H9 (cell line): Measurements from ENCODE around the gene CYP2D6. TPM values are rescaled to one million over a fixed set of nuclear protein-coding genes. Genes with fewer than 3 reads are reported as not detected.

ENCODE experiments used
- DNase-seq: peaks from one replicate; pipeline ENCODE4 v3.0.0-alpha.2; 2017
- H2AFZ ChIP-seq: one replicate; pipeline ENCODE4 v1.6.1; 2013; ENCODE audit warnings: mild to moderate bottlenecking, low read length, control low read depth, moderate library complexity
- H2AK5ac ChIP-seq: 2 replicates; pipeline ENCODE4 v1.6.1; 2013; ENCODE audit warnings: low read length, control low read depth, mixed read lengths; ENCODE audit not compliant: insufficient read length
- H2BK120ac ChIP-seq: one replicate; pipeline ENCODE4 v1.6.1; 2013; ENCODE audit warnings: low read depth, mild to moderate bottlenecking, low read length, control low read depth, inconsistent platforms; ENCODE audit not compliant: poor library complexity, severe bottlenecking
- H2BK12ac ChIP-seq: 2 replicates; pipeline ENCODE4 v1.6.1; 2013; ENCODE audit warnings: low read length, control low read depth, mixed read lengths, low read depth; ENCODE audit not compliant: insufficient read length
- H2BK15ac ChIP-seq: 2 replicates; pipeline ENCODE4 v1.6.1; 2013; ENCODE audit warnings: low read depth, low read length, control low read depth
- H2BK20ac ChIP-seq: one replicate; pipeline ENCODE4 v1.6.1; 2013; ENCODE audit warnings: low read depth, mild to moderate bottlenecking, low read length, control low read depth, inconsistent platforms; ENCODE audit not compliant: poor library complexity, severe bottlenecking
- H2BK5ac ChIP-seq: 2 replicates; pipeline ENCODE4 v1.6.1; 2013; ENCODE audit warnings: low read length, control low read depth, mixed read lengths; ENCODE audit not compliant: insufficient read length
- H3K14ac ChIP-seq: 2 replicates; pipeline ENCODE4 v1.6.1; 2013; ENCODE audit warnings: low read length, control low read depth; ENCODE audit not compliant: insufficient read depth
- H3K18ac ChIP-seq: 2 replicates; pipeline ENCODE4 v1.6.1; 2013; ENCODE audit warnings: low read depth, mild to moderate bottlenecking, mixed read lengths, low read length, control low read depth; ENCODE audit not compliant: insufficient read length
- H3K23ac ChIP-seq: 2 replicates; pipeline ENCODE4 v1.6.1; 2013; ENCODE audit warnings: low read length, control low read depth, mixed read lengths, low read depth; ENCODE audit not compliant: insufficient read length
- H3K23me2 ChIP-seq: 2 replicates; pipeline ENCODE4 v1.6.1; 2013; ENCODE audit warnings: low read depth, mild to moderate bottlenecking, mixed read lengths, low read length, control low read depth; ENCODE audit not compliant: insufficient read length, poor library complexity, severe bottlenecking
- H3K27ac ChIP-seq: 2 replicates; pipeline ENCODE4 v1.5.1; 2013; ENCODE audit warnings: low read length, control low read depth, mixed read lengths, low read depth; ENCODE audit not compliant: insufficient read length
- H3K27me3 ChIP-seq: 2 replicates; pipeline ENCODE4 v1.6.1; 2013; ENCODE audit warnings: low read length, control low read depth, inconsistent platforms; ENCODE audit not compliant: insufficient read depth
- H3K4ac ChIP-seq: 2 replicates; pipeline ENCODE4 v1.6.1; 2013; ENCODE audit warnings: low read depth, mild to moderate bottlenecking, control low read depth, inconsistent platforms, low read length, moderate library complexity
- H3K4me1 ChIP-seq: 2 replicates; pipeline ENCODE4 v1.6.1; 2013; ENCODE audit warnings: low read length, control low read depth, inconsistent platforms; ENCODE audit not compliant: insufficient read depth
- H3K4me2 ChIP-seq: 2 replicates; pipeline ENCODE4 v1.6.1; 2013; ENCODE audit warnings: low read length, control low read depth, mixed read lengths; ENCODE audit not compliant: insufficient read length, insufficient read depth
- H3K56ac ChIP-seq: 2 replicates; pipeline ENCODE4 v1.6.1; 2013; ENCODE audit warnings: low read depth, mild to moderate bottlenecking, mixed read lengths, low read length, control low read depth; ENCODE audit not compliant: insufficient read length
- H3K79me1 ChIP-seq: 2 replicates; pipeline ENCODE4 v1.6.1; 2013; ENCODE audit warnings: low read depth, mild to moderate bottlenecking, moderate library complexity, low read length, control low read depth, inconsistent platforms; ENCODE audit not compliant: insufficient read depth, poor library complexity, severe bottlenecking
- H3K79me2 ChIP-seq: 2 replicates; pipeline ENCODE4 v1.6.1; 2013; ENCODE audit warnings: low read length, control low read depth, inconsistent platforms; ENCODE audit not compliant: insufficient read depth
- H3K9ac ChIP-seq: 2 replicates; pipeline ENCODE4 v1.6.1; 2013; ENCODE audit warnings: low read length, control low read depth, mixed read lengths; ENCODE audit not compliant: insufficient read length; ENCODE audit errors: extremely low read depth
- H3K9me3 ChIP-seq: one replicate; pipeline ENCODE4 v1.6.1; 2013; ENCODE audit warnings: low read depth, low read length, inconsistent platforms; ENCODE audit not compliant: control insufficient read depth
- H3T11ph ChIP-seq: one replicate; pipeline ENCODE4 v1.6.1; 2013; ENCODE audit warnings: mild to moderate bottlenecking, low read length, control low read depth, inconsistent platforms
- H4K20me1 ChIP-seq: one replicate; pipeline ENCODE4 v1.6.1; 2013; ENCODE audit not compliant: control insufficient read depth, insufficient read length, insufficient read depth
- H4K5ac ChIP-seq: 2 replicates; pipeline ENCODE4 v1.6.1; 2013; ENCODE audit warnings: low read depth, mild to moderate bottlenecking, mixed read lengths, low read length, control low read depth; ENCODE audit not compliant: insufficient read length
- H4K8ac ChIP-seq: replicated peaks from 2 replicates; pipeline ENCODE4 v1.6.1; 2013; ENCODE audit warnings: low read length, control low read depth, mixed read lengths, low read depth; ENCODE audit not compliant: insufficient read length
- H4K91ac ChIP-seq: 2 replicates; pipeline ENCODE4 v1.6.1; 2013; ENCODE audit warnings: low read depth, mild to moderate bottlenecking, moderate library complexity, mixed read lengths, low read length, control low read depth; ENCODE audit not compliant: insufficient read length
- H3K27ac Mint-ChIP-seq, 3 experiments: 2 replicates in 2 of 3; 3 replicates in 1 of 3; pipeline ENCODE4 v1.8.0; 2020 to 2021; ENCODE audit warnings: mixed read lengths in 3 of 3, mild to moderate bottlenecking in 1 of 3, moderate library complexity in 1 of 3
- H3K27me3 Mint-ChIP-seq: 2 replicates; pipeline ENCODE4 v1.8.0; 2021; ENCODE audit warnings: low read depth, mild to moderate bottlenecking, moderate library complexity, mixed read lengths
- H3K36me3 Mint-ChIP-seq, 3 experiments: 2 replicates in 2 of 3; 3 replicates in 1 of 3; pipeline ENCODE4 v1.8.0; 2020 to 2021; ENCODE audit warnings: low read depth in 3 of 3, mixed read lengths in 3 of 3; ENCODE audit not compliant: insufficient read depth in 1 of 3
- H3K4me1 Mint-ChIP-seq, 2 experiments: 2 replicates each; pipeline ENCODE4 v1.8.0; 2020; ENCODE audit warnings: mixed read lengths in 2 of 2
- H3K4me3 Mint-ChIP-seq, 2 experiments: 2 replicates in 1 of 2; 3 replicates in 1 of 2; pipeline ENCODE4 v1.8.0; 2020 to 2021; ENCODE audit warnings: mild to moderate bottlenecking in 2 of 2, mixed read lengths in 2 of 2, moderate library complexity in 1 of 2
- H3K9me3 Mint-ChIP-seq, 2 experiments: 2 replicates in 1 of 2; 3 replicates in 1 of 2; pipeline ENCODE4 v1.8.0; 2020; ENCODE audit warnings: mild to moderate bottlenecking in 2 of 2, mixed read lengths in 2 of 2, moderate library complexity in 1 of 2
- CTCF ChIP-seq: fragments of 200-600 bp; sonication (generic); conservative IDR thresholded peaks from 3 replicates; pipeline ENCODE4 v1.8.0; 2021; ENCODE audit warnings: antibody characterized with exemption, mild to moderate bottlenecking
- WGBS: extraction: QIAGEN DNeasy Blood & Tissue Kit; methylation state at CpG from one replicate; pipeline ENCODE4 v1.1.7; 2013; ENCODE audit warnings: missing lambda C conversion rate, low lambda C conversion rate, mixed read lengths; ENCODE audit not compliant: insufficient read length; ENCODE audit errors: extremely low coverage; 5-methylcytosine and 5-hydroxymethylcytosine counted together
- total RNA-seq: library from RNA; stranded (reverse); gene quantifications from 2 replicates; pipeline ENCODE4 v1.2.1, GENCODE V29; 2021

The CYP2D6 gene
- total RNA-seq, 1 experiment from 2014 or later: 2.3 TPM

- Histone ChIP-seq H3K4me2 (no peak overlapping the region), H3K27ac (no peak overlapping the region), H4K91ac (no peak overlapping the region), H2AK5ac (no peak overlapping the region), H3K4me1 (no peaks in the 10 kb centered on the region), H3K4ac (no peak overlapping the region), H3K23me2 (no peaks in the 10 kb centered on the region), H3K23ac (no peak overlapping the region), H3K27me3 (no peaks in the 10 kb centered on the region), H3T11ph (no peak overlapping the region), H4K5ac (no peak overlapping the region), H3K9ac (no peak overlapping the region), H4K8ac (no peak overlapping the region), H2BK120ac (no peak overlapping the region), H3K9me3 (no peaks in the 10 kb centered on the region), H3K14ac (no peak overlapping the region), H2BK20ac (no peak overlapping the region), H4K20me1 (peaks cover 2% of the 10 kb centered on the region), H3K79me2 (no peaks in the 10 kb centered on the region), H2BK5ac (no peak overlapping the region), H3K79me1 (peaks cover 6% of the 10 kb centered on the region), H3K56ac (no peak overlapping the region), H2AFZ (no peak overlapping the region), H3K18ac (no peak overlapping the region), H2BK15ac (no peak overlapping the region), H2BK12ac (no peak overlapping the region)
- H3K4me3 Mint-ChIP-seq: no peak overlapping the region
- H3K9me3 Mint-ChIP-seq: no peaks in the 10 kb centered on the region
- no peak overlapping the region for H3K27ac Mint-ChIP-seq
- TF ChIP-seq CTCF: no peak
- H3K4me1 Mint-ChIP-seq: peaks cover 22 to 23% of the 10 kb centered on the region in 2 experiments
- peaks cover 5 to 29% (median 22%) of the 10 kb centered on the region in 3 experiments; a peak in 6 of 7 replicates for H3K36me3 Mint-ChIP-seq
- no CpG with 5 or more reads among the region's 10 CpGs for WGBS
- H3K27me3 Mint-ChIP-seq: no peaks in the 10 kb centered on the region
- no peak for DNase-seq
Measured at GRCh38 chr22:42176255-42176915, 45.8 kb upstream of the CYP2D6 start.
